HL-60 (cell line): ENCODE data around the gene TRPM2.

Experiments used
- GABPA ChIP-seq: IDR thresholded peaks from 2 replicates; pipeline ENCODE4 v1.6.1; 2012; ENCODE audit warnings: low read depth
- POLR2AphosphoS5 ChIP-seq: IDR thresholded peaks from 2 replicates; pipeline ENCODE4 v1.6.1; 2012; ENCODE audit warnings: low read depth
- SPI1 ChIP-seq: IDR thresholded peaks from 2 replicates; pipeline ENCODE4 v1.6.1; 2012; ENCODE audit warnings: low read depth, mild to moderate bottlenecking, borderline replicate concordance
- TF ChIP-seq, protein P1 (sequence below): IDR thresholded peaks from one replicate; pipeline ENCODE4 v1.5.1; 2011; ENCODE audit warnings: low read length, control low read depth, inconsistent platforms; ENCODE audit not compliant: insufficient read depth

DNA sequence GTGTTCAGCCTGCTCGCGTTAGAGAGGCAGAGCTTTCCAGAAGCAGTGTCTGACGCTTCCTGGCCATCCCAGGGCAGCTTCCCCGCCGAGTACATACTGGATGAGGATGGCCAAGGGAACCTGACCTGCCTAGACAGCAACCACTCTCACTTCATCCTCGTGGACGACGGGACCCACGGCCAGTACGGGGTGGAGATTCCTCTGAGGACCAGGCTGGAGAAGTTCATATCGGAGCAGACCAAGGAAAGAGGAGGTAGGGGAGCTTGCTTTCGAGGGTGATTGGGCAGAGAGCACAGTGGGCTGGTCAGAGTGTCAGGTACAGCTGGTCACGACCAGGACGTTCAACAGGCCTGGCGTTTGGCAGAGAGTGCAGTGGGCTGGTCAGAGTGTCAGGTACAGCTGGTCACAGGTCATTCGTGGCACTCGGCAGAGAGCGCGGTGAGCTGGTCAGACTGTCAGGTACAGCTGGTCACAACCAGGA lies 22.4 kb downstream of the TRPM2 start:
- TF ChIP-seq, protein P1, sequence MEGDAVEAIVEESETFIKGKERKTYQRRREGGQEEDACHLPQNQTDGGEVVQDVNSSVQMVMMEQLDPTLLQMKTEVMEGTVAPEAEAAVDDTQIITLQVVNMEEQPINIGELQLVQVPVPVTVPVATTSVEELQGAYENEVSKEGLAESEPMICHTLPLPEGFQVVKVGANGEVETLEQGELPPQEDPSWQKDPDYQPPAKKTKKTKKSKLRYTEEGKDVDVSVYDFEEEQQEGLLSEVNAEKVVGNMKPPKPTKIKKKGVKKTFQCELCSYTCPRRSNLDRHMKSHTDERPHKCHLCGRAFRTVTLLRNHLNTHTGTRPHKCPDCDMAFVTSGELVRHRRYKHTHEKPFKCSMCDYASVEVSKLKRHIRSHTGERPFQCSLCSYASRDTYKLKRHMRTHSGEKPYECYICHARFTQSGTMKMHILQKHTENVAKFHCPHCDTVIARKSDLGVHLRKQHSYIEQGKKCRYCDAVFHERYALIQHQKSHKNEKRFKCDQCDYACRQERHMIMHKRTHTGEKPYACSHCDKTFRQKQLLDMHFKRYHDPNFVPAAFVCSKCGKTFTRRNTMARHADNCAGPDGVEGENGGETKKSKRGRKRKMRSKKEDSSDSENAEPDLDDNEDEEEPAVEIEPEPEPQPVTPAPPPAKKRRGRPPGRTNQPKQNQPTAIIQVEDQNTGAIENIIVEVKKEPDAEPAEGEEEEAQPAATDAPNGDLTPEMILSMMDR: no peak
- TF ChIP-seq POLR2AphosphoS5 (0 out of 2 replicates have a peak, but pooled peaks have one; percentile 0), GABPA (no peak), SPI1 (no peak)
